Panc1 (cell line): ENCODE data around the gene LRRC61. TPM values are rescaled to one million over a fixed set of nuclear protein-coding genes. Genes with fewer than 3 reads are reported as not detected.

Experiments
- ATAC-seq: fragments of 200-7000 bp; cut with Tn5 transposase; 2 replicates; pipeline ENCODE4 v1.9.1; 2020; ENCODE audit warnings: mild to moderate bottlenecking, moderate library complexity
- BruUV-seq: library from RNA; stranded (reverse); fragments of 400-500 nt; replicated peaks from 2 replicates; lab custom pipeline; 2021; lab: Mats Ljungman, UMichigan
- CTCF ChIA-PET: fragments of 300-600 bp; sonication (Branson Sonifier 250); formaldehyde crosslinking; loops from one replicate; lab custom pipeline; 2022; ENCODE audit warnings: antibody characterized with exemption; lab: Charles Lee
- POLR2A ChIA-PET: fragments of 300-600 bp; sonication (Branson Sonifier 250); formaldehyde crosslinking; loops from one replicate; lab custom pipeline; 2022; ENCODE audit warnings: antibody characterized with exemption; lab: Charles Lee
- DNase-seq: peaks from one replicate; pipeline ENCODE4 v3.0.0-alpha.2; 2010; ENCODE audit warnings: low read depth, low spot score
- H3K27ac ChIP-seq: 2 replicates; pipeline ENCODE4 v1.5.1; 2011; ENCODE audit warnings: mild to moderate bottlenecking, low read length, inconsistent platforms
- H3K27me3 ChIP-seq: fragments of 200-500 bp; sonication (Bioruptor generic); 2 replicates; pipeline ENCODE4 v1.6.0; 2014; ENCODE audit warnings: low read length, inconsistent platforms; ENCODE audit not compliant: control insufficient read depth, insufficient read depth
- H3K36me3 ChIP-seq: fragments of 200-500 bp; sonication (Bioruptor generic); 2 replicates; pipeline ENCODE4 v1.5.1; 2014; ENCODE audit warnings: inconsistent platforms, mild to moderate bottlenecking, low read length, moderate library complexity; ENCODE audit not compliant: control insufficient read depth, insufficient read depth
- H3K4me1 ChIP-seq: 2 replicates; pipeline ENCODE4 v1.5.1; 2011; ENCODE audit warnings: inconsistent platforms, mild to moderate bottlenecking, low read length, moderate library complexity; ENCODE audit not compliant: control insufficient read depth, insufficient read depth
- H3K4me3 ChIP-seq, 2 experiments: 2 replicates each; pipeline ENCODE4 v1.5.1; 2011 to 2012; ENCODE audit warnings: low read depth in 2 of 2, low read length in 2 of 2, mild to moderate bottlenecking in 2 of 2, inconsistent platforms in 1 of 2, moderate library complexity in 1 of 2
- H3K9me3 ChIP-seq: fragments of 200-500 bp; sonication (Bioruptor generic); 2 replicates; pipeline ENCODE4 v1.5.1; 2014; ENCODE audit warnings: low read depth, mild to moderate bottlenecking, inconsistent platforms, low read length, moderate library complexity; ENCODE audit not compliant: control insufficient read depth, insufficient read depth
- POLR2AphosphoS5 ChIP-seq: IDR thresholded peaks from 2 replicates; pipeline ENCODE4 v1.6.1; 2012; ENCODE audit warnings: mild to moderate bottlenecking, low read depth, low read length, moderate library complexity
- REST ChIP-seq, 2 experiments: IDR thresholded peaks; 2 replicates each; pipeline ENCODE4 v1.6.1; 2011 to 2012; ENCODE audit warnings: low read depth in 2 of 2, control low read depth in 1 of 2, low read length in 1 of 2, mild to moderate bottlenecking in 1 of 2, moderate library complexity in 1 of 2; ENCODE audit not compliant: insufficient read depth in 1 of 2
- SIN3A ChIP-seq: IDR thresholded peaks from 2 replicates; pipeline ENCODE4 v1.6.1; 2012; ENCODE audit warnings: low read depth, mild to moderate bottlenecking, low read length, moderate library complexity, borderline replicate concordance; ENCODE audit not compliant: insufficient read depth
- TCF7L2 ChIP-seq: IDR thresholded peaks from 2 replicates; pipeline ENCODE4 v1.6.1; 2011; ENCODE audit warnings: mild to moderate bottlenecking, low read depth, low read length, inconsistent platforms
- in situ Hi-C: cut with HindIII; loops from 2 replicates; pipeline ENCODE4 v1.10.0; 2016; ENCODE audit warnings: low sequenced_read_pairs, low pct_unique_long_range_greater_than_20kb
- intact Hi-C: fragments of 100-400 bp; cut with micrococcal nuclease; formaldehyde crosslinking; loops from one replicate; pipeline ENCODE4 v1.10.0; 2022; ENCODE audit not compliant: unreplicated experiment
- total RNA-seq: library from RNA; stranded (reverse); gene quantifications from one replicate; pipeline ENCODE4 v1.2.1, GENCODE V29; 2021; ENCODE audit not compliant: unreplicated experiment
- TF ChIP-seq, protein P1 (sequence below): fragments of 450-650 bp; IDR thresholded peaks from 2 replicates; pipeline ENCODE4 v1.5.1; 2017; ENCODE audit warnings: mild to moderate bottlenecking

LRRC61 gene
- total RNA-seq, 1 experiment from 2014 or later, result 13.8 TPM

DNA sequence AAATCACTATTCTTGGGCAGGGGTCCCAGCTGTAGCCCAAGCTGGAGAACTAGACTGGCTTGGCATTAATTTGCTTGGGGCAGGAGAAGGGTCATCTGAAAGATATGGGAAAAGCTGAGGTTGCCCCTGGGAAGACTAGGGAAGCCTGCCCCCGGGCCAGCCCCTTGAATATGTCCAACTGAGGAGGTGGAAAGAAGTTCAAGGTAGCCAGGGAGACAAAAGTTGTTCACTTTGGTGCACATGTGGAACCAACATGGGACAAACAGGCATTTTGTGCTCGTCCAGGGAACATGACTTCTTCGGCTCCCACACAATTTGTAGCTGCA is 1.4 kb upstream of the LRRC61 start:
- Histone ChIP-seq H3K4me3 (no peak overlapping the region), H3K27me3 (no peaks in the 10 kb centered on the region), H3K4me1 (peaks cover 26% of the 10 kb centered on the region), H3K36me3 (no peaks in the 10 kb centered on the region), H3K27ac (peak overlapping the region; percentile 50; the same call in 1 of the 2 replicates), H3K9me3 (no peaks in the 10 kb centered on the region)
- DNase-seq (no peak), ATAC-seq (no peak)
- TF ChIP-seq POLR2AphosphoS5 (no peak), TCF7L2 (no peak), SIN3A (no peak), REST (IDR thresholded peaks at IDR 0.05; ENCODE audit: insufficient read depth in 1 of 2, low read depth in 2 of 2, low read length in 1 of 2) (no peak)
- TF ChIP-seq, protein P1, sequence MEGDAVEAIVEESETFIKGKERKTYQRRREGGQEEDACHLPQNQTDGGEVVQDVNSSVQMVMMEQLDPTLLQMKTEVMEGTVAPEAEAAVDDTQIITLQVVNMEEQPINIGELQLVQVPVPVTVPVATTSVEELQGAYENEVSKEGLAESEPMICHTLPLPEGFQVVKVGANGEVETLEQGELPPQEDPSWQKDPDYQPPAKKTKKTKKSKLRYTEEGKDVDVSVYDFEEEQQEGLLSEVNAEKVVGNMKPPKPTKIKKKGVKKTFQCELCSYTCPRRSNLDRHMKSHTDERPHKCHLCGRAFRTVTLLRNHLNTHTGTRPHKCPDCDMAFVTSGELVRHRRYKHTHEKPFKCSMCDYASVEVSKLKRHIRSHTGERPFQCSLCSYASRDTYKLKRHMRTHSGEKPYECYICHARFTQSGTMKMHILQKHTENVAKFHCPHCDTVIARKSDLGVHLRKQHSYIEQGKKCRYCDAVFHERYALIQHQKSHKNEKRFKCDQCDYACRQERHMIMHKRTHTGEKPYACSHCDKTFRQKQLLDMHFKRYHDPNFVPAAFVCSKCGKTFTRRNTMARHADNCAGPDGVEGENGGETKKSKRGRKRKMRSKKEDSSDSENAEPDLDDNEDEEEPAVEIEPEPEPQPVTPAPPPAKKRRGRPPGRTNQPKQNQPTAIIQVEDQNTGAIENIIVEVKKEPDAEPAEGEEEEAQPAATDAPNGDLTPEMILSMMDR, result no peak
- ChIA-PET CTCF (no interaction called here), POLR2A (no interaction called here)
- intact Hi-C loops (no loop called here), in situ Hi-C loops (no loop called here)
- BruUV-seq, result no TSS peak

GRCh38 chr7:150322114-150322832 is 882 bp upstream of the LRRC61 start:
- Histone ChIP-seq H3K36me3 (no peaks in the 10 kb centered on the region), H3K27ac (peak overlapping the region; percentile 92), H3K4me3 (peak overlapping the region; percentile 57 to 80), H3K27me3 (no peaks in the 10 kb centered on the region), H3K9me3 (no peaks in the 10 kb centered on the region), H3K4me1 (peaks cover 26% of the 10 kb centered on the region)
- CTCF ChIA-PET, result no interaction called here
- no TSS peak for BruUV-seq
- TF ChIP-seq, protein P1, result no peak
- TF ChIP-seq POLR2AphosphoS5 (no peak), TCF7L2 (no peak), SIN3A (no peak), REST (IDR thresholded peaks at IDR 0.05; ENCODE audit: insufficient read depth in 1 of 2, low read depth in 2 of 2, low read length in 1 of 2) (no peak)
- POLR2A ChIA-PET, result no interaction called here
- intact Hi-C loops, result no loop called here
- in situ Hi-C loops, result no loop called here
- DNase-seq, result no peak
- no peak for ATAC-seq
